HG03064 (cell line): ENCODE data around the gene PPFIA1.

Experiments
- ATAC-seq: cut with Tn5 transposase; IDR thresholded peaks from one replicate; pipeline ENCODE4 v1.9.1; 2021; ENCODE audit warnings: low read depth; ENCODE audit not compliant: unreplicated experiment

Gene PPFIA1

GRCh38 chr11:70424765-70425344, 154.4 kb downstream of the PPFIA1 start:
- ATAC-seq, result no peak

- ATAC-seq, result no peak
Observed at GRCh38 chr11:70427436-70427835, 156.9 kb downstream of the PPFIA1 start.

GRCh38 chr11:70428701-70429427, 158.4 kb downstream of the PPFIA1 start:
- ATAC-seq, result no peak

GRCh38 chr11:70429428-70429705, 158.9 kb downstream of the PPFIA1 start:
- no peak for ATAC-seq

GRCh38 chr11:70429724-70430521, 159.4 kb downstream of the PPFIA1 start:
- no peak for ATAC-seq

- no peak for ATAC-seq
Observed at GRCh38 chr11:70430671-70431574, 160.4 kb downstream of the PPFIA1 start.

- no peak for ATAC-seq
Observed at GRCh38 chr11:70431611-70432010, 161.1 kb downstream of the PPFIA1 start.

GRCh38 chr11:70432065-70432464, 161.6 kb downstream of the PPFIA1 start:
- no peak for ATAC-seq

GRCh38 chr11:70432580-70432979, 162.1 kb downstream of the PPFIA1 start:
- no peak for ATAC-seq

GRCh38 chr11:70433038-70433437, 162.5 kb downstream of the PPFIA1 start:
- ATAC-seq, result no peak

GRCh38 chr11:70433526-70433925, 163.0 kb downstream of the PPFIA1 start:
- no peak for ATAC-seq
